Epithelial cell of prostate (primary cell): ENCODE data around the gene TBCD.

ENCODE experiments used
- DNase-seq: peaks from one replicate; pipeline ENCODE4 v3.0.0-alpha.2; 2011; ENCODE audit warnings: low read depth, low spot score
- H3K27ac ChIP-seq: fragments of 450-650 bp; 2 replicates; pipeline ENCODE4 v1.5.1; 2017; ENCODE audit warnings: mild to moderate bottlenecking

TBCD gene

GRCh38 chr17:82910770-82911169 is 158.9 kb downstream of the TBCD start:
- DNase-seq, result no peak
- no peak overlapping the region for H3K27ac ChIP-seq

DNA sequence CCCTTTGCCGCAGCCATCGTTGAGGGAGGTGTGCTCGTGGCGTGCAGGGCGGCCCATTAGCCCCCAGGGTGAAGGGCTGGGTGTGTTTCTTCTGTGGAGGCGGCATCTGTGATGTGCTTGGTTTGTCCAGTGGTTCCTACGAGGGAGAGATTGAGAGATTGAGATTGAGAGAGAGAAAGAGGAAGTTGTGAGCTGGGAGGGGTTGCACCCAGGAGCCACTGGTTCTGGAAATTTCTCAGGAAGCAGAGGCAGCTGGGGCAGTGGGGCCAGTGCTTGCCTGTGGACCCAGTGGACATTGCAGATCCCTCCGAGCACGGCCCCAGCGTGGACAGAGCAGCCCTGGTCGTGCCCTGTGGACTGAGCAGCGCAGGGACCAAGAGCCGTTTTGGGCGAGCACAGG is 160.0 kb downstream of the TBCD start:
- DNase-seq, result no peak
- H3K27ac ChIP-seq, result no peak overlapping the region

DNA sequence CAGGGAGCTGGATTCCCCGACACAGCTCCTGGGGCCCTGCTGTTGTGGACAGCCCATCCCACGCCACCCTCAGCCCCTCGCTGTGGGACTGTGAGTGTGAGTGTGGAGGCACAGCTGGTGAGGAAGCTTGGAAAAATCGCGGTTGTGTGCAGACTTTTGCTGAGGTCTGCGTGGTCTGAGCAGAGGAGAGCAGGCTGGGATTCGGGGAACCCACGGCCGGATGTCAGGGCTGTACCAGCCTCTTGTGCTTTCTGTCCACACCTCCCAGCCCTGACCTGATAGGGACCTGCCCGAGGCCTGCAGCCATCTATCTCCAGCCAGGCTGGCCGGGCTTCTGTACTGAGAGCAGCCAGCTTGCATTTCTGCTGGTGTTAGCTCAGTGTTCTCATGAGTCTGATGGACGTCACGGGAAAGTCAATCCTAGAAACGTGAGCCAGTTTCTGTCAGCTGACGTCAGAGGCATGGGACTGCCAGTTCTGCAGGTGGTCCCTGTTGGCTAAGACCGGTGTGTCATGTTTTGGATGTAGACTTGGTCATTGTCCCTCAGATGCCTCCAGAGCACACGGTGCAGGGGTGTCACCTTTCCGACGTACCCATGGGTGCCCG is 160.7 kb downstream of the TBCD start:
- H3K27ac ChIP-seq, result no peak overlapping the region
- no peak for DNase-seq

DNA sequence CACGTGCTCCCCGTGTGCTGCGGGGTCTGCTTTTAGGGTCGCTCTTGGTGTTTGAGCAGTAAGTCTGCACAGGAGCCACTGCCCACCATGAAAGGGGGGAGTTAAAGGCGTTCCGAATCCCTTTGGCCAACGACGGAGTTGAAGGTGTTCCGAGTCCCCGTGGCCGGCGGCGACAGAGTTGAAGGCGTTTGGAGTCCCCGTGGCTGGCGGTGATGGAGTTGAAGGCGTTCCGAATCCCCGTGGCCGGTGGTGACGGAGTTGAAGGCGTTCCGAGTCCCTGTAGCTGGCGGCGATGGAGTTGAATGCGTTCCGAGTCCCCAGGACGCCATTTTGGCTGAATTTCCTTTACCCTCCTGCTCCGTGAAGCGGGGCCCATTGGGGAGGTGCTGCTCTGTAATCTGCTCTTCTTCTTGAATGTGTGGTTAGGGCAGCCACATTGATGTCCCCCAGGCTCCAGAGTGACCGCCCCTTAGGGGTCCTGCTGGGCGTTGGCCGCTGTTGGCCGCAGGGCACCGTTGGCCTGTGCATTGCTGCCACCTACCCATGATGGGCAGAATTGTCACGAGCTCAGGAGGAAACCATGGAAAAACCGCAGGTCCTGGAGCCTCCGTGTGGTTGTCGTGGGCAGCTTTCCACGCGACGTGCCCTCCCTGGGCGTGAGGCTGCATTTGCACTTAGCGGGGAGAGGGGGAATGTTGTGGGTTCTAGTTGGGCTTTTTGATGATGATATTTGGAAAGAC is 161.6 kb downstream of the TBCD start:
- DNase-seq, result no peak
- no peak overlapping the region for H3K27ac ChIP-seq

DNA sequence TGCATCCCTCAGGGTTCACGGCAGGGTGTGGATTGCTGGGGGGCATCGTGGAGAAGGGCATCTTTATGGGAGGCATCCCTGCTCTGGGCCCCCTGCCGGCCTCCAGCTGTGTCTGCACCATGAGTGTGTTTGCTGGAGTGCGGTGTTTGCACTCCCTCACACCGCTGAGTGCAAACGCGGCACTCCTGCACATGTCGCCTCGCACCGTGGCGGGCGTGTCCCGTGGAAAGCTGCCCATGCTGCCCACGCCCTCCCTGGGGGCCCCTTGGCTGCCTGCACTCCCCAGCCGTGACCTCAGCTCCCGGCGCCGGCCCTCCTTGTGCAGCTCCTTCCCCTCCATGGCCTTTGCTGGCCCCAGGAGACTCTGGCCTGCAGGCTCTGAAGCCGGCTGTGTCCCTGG is 162.5 kb downstream of the TBCD start:
- no peak overlapping the region for H3K27ac ChIP-seq
- no peak for DNase-seq

DNA sequence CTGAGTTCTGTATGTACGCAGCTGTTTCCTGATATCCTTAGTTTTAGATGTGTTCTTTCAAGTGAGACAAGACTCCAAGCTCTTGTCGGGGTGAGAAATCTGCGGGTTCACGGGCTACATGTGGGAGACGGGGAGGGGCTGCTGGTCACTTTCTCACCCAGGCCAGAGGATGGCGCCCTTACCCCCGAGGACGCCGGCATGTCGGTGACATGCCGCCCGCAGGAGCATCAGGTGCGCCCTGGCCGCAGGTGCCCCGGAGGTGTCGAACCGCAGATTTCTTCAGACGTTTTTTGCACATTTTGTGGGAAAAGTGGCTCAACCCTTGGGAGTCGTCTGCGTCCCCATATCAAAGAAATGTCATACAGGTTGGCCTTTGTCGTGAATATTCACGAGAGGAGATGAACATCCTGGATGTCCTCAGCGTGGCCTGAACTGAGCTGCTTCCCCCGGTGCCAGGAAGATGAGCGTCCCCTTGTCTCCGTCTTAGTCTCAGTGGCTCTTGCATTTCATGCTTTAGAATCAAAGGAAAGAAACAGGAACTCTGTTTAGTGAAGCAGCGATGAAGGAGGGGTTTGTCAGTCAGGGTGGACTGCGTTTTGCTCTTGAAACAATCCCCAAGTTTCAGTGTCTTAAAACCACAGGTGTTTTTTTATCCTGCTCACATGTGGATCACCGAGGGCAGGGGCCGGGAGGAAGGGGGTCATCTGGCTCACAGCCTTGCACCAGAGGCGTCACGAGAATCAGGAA is 163.3 kb downstream of the TBCD start:
- no peak for DNase-seq
- H3K27ac ChIP-seq, result no peak overlapping the region

- H3K27ac ChIP-seq, result no peak overlapping the region
- no peak for DNase-seq
Measured at GRCh38 chr17:82915757-82916027, 163.8 kb downstream of the TBCD start.

GRCh38 chr17:82917699-82918345 is 166.0 kb downstream of the TBCD start:
- no peak for DNase-seq
- no peak overlapping the region for H3K27ac ChIP-seq

DNA sequence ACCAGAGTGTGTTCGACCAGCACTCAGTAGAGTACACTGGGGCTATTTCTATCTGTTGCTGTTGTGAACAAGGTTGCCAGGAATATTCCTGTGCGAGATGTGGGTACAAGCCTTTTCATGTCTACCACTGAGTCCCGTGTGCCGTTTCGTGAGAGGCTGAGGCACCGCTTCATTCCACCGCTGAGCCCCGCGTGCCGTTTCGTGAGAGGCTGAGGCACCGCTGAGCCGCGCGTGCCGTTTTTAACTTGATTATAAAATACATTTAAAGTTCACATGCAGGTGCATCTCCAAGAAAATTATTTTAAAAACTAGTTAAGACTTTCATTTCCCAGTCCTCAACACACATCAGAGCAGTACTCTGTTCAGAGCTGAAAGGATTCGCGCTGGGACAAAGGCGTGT is 166.6 kb downstream of the TBCD start:
- H3K27ac ChIP-seq, result no peak overlapping the region
- no peak for DNase-seq

DNA sequence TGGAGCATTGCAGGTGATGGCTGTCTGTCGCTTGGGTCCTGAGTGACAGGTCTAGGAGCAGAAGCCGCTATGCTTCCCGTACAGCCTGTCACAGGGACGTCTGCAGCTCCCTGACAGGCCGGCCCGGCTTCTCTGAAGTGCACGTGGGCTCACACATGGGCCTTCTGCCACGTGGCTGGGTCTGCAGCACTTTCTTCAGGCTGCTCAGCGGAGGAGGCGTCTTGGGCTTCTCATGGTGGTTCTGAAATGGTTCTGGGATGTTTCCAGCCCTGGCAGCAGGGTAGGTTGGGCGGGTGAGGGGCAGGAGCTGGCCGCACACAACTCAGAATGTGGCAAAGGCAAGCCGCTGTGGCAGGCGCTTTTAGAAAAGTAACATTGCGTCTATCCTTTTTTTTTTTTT is 168.3 kb downstream of the TBCD start:
- DNase-seq, result no peak
- H3K27ac ChIP-seq, result no peak overlapping the region

- no peak overlapping the region for H3K27ac ChIP-seq
- no peak for DNase-seq
Measured at GRCh38 chr17:82920715-82921114, 168.8 kb downstream of the TBCD start.

DNA sequence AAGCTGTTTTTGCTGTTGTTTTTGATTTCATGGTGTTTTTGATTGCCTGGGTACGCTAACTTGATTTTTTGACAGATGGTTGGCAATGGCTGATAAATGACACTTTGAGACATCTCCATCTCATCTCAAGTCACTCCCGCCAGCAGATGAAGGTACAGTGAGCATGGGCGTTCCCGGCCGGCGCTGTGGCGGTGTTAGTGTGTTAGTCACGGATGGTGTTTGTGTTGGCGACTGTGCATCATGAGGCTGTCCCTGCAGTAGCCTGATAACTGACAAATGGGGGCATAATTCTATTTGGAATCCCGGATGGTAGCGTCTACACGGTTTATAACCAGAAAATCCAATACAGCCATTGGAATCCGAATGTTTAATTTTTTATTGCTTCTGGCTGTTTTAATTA is 169.6 kb downstream of the TBCD start:
- DNase-seq, result no peak
- no peak overlapping the region for H3K27ac ChIP-seq

- DNase-seq, result no peak
Measured at GRCh38 chr17:82922646-82923045, 170.8 kb downstream of the TBCD start.

GRCh38 chr17:82923366-82924113 is 171.7 kb downstream of the TBCD start:
- H3K27ac ChIP-seq, result no peak overlapping the region
- DNase-seq, result no peak

More at GRCh38 chr17:82922646-82923045, 170.8 kb downstream of the TBCD start:
- H3K27ac ChIP-seq, result no peak overlapping the region

GRCh38 chr17:82924214-82924613 is 172.3 kb downstream of the TBCD start:
- no peak for DNase-seq
- no peak overlapping the region for H3K27ac ChIP-seq

GRCh38 chr17:82924812-82925211 is 172.9 kb downstream of the TBCD start:
- no peak for DNase-seq
- H3K27ac ChIP-seq, result no peak overlapping the region

DNA sequence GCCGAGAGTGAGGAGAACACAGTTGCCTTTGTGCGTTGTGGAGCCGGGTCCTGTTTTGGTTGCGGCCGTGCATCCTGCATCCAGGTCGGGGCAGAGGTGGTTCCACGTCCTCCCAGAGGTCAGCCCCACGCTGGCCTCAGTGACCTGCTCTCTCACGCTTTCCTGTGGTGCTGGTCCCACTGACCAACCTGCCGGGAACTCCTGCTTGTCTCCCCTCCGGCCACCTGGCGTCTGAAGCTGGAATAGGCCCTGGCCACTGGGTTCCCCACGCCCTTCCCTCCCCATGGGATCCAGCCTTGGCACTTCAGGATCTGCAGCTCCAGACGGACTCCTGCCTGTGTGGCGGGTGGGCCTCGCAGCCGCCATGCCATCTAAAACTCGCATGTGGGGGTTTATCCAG is 173.5 kb downstream of the TBCD start:
- no peak for DNase-seq
- H3K27ac ChIP-seq, result no peak overlapping the region

- DNase-seq, result no peak
- H3K27ac ChIP-seq, result no peak overlapping the region
Measured at GRCh38 chr17:82926081-82926480, 174.2 kb downstream of the TBCD start.

- DNase-seq, result no peak
- H3K27ac ChIP-seq, result no peak overlapping the region
Measured at GRCh38 chr17:82926716-82927115, 174.9 kb downstream of the TBCD start.

GRCh38 chr17:82927311-82927660 is 175.4 kb downstream of the TBCD start:
- no peak overlapping the region for H3K27ac ChIP-seq
- DNase-seq, result no peak
